HS-5 (cell line): Measurements from ENCODE around the gene OR2S2.
"Not testable (repeated sequence)": the region's sequence is repeated elsewhere in the genome, so short reads cannot be mapped to it uniquely, and the experiment has no call there.

ENCODE experiments used
- DNase-seq: peaks from one replicate; pipeline ENCODE4 v3.0.0-alpha.2; 2012; ENCODE audit warnings: low read depth

Gene OR2S2

DNA sequence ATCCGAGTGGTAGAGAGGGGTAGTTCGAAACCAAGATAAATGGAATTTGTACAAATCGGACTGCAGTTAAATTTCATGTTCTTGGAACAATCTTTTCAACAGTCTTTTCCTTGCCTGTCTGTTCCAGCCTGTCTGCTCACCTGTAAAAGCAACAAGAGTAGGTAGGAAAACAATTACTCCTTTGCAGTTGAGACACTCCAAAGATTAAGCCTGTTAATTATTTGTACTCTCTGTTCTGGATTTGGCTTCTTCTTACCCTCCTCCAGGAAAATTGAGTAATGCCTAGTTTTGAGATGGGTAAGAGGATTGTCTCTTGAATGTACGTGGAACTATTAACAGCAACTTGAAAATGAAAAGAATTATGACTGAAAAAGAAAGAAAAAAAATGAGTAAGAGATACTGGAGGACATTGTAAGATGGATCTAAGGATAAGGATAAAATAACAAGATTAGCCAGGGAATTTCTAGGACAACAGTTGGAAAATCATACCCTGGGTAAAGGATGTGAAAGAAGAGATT is 24.3 kb downstream of the OR2S2 start:
- no peak for DNase-seq

GRCh38 chr9:35932735-35933134 is 25.2 kb downstream of the OR2S2 start:
- DNase-seq, result no peak

DNA sequence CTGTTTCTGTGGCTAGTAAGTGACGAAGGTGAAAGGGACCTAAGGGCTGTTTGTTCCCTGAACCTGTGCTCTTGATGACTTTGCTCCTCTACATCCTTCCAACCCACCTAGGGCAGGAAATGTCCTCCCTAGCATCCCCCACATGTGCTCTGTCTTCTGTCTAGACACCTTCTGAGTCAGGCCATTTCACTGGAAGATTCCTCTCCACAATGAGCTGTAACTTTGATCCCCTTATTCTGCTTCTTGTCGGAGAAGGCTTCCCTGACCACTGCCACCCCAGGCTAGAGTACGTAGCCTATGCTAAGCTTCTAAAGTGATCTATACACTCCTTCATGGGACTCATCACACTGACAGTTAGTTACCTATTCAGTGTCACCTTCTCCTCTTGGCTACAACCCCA is 27.0 kb downstream of the OR2S2 start:
- DNase-seq, result no peak

- DNase-seq, result no peak
Observed at GRCh38 chr9:35930521-35930920, 27.4 kb downstream of the OR2S2 start.

GRCh38 chr9:35929453-35929718 is 28.6 kb downstream of the OR2S2 start:
- DNase-seq, result no peak

- no peak for DNase-seq
Observed at GRCh38 chr9:35928591-35929452, 29.1 kb downstream of the OR2S2 start.

DNA sequence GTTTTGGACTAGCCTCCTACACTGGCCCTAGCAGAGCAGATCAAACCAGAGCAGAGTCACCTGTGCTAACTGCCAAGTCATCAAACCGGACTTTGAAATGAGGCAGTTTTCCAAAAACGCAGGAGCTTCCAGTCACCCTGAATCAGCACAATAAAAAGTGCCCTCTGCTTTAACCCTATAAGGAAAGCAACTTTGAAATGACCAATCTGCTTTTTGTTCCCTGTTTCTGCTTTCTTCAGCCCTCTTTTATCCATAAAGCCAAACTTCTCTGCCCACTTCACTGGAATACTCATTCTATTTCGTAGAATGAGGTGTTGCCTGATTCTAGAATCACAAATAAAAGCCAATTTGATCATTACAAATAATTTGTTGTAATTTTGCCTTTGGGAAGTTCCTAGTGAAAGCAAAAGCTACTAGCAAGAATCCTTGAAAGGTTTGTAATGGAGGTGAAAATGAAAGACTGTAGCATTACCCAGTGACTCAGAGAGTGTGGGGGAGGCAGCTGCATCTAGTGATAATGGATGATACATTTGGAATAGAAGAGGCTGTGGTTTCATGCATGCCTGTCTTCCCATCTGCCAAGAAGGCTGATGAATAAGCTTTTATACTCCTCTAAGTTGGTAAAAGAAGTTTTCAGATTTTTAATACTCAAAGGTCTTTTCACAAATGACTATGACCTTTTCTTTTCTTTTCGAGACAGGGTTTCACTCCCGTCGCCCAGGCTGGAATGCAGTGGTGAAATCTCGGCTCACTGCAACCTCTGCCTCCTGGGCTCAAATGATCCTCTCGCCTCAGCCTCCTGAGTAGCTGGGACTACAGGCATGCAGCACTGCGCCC is 33.8 kb downstream of the OR2S2 start:
- DNase-seq, result peak; percentile 91

DNA sequence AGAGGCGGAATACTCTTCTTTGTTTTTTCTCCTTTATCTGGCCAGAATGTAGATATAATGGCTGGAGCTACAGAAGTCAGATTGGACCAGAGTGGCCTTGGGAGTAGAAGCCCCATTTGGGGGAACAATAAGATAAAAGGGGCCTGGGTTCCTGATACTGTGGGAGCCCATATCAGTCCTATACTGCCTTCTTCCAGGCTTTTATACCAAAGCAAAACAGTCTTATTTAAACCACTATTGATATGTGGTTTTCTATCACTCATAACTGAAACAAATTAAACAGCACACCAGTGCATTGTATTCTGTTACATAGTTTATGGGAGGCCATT is 34.4 kb downstream of the OR2S2 start:
- no peak for DNase-seq

GRCh38 chr9:35920051-35920620 is 37.8 kb downstream of the OR2S2 start:
- DNase-seq, result no peak

DNA sequence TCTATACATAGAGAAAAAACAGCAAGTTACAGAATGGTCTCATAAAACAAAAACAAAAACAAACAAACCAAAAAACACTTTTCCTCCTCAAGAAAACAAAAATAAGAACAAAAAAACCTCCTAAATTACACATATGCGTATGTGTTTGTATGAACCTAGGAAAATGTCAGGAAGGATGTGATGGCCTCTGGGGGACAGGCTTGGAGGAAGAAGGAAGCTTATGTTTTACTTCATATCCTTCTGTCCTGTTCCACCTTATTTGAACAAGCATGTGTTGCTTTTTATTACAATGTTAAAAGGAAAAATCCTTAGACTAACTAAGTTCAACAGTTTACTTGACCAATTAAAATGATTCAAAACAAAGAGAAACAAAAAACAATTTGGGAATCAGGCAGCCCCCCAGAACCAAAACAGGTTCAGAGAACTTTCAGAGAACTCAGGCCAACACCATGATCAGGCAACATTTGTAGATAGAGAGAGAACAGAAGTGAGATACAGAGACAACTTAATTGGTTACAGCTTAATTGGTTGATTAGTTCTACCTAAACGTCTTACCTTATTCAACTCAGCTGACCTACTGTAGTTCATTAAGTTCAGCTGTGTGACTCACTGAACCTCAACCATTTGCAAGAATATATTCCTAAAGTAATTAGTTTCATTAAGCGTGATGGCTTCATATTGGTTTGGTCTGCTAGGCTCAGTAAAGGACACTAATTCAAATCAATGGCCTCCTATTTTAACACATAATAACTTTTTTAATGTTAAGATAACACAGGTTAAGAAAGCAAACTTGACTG is 38.5 kb downstream of the OR2S2 start:
- no peak for DNase-seq

GRCh38 chr9:35918780-35919179 is 39.2 kb downstream of the OR2S2 start:
- DNase-seq, result no peak

GRCh38 chr9:35917261-35917660 is 40.7 kb downstream of the OR2S2 start:
- DNase-seq, result no peak

- no peak for DNase-seq
Observed at GRCh38 chr9:35915681-35916294, 42.2 kb downstream of the OR2S2 start.

- DNase-seq, result no peak
Observed at GRCh38 chr9:35914301-35914807, 43.6 kb downstream of the OR2S2 start.

DNA sequence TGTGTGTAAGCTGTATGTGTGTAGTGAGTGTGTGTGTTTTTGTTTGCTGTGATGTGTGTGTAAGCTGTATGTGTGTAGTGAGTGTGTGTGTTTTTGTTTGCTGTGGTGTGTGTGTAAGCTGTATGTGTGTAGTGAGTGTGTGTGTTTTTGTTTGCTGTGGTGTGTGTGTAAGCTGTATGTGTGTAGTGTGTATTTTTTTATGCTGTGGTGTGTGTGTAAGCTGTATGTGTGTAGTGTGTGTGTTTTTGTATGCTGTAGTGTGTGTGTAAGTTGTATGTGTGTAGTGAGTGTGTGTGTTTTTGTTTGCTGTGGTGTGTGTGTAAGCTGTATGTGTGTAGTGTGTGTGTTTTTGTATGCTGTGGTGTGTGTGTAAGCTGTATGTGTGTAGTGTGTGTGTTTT is 44.5 kb downstream of the OR2S2 start:
- not testable (repeated sequence) for DNase-seq

- DNase-seq, result no peak
Observed at GRCh38 chr9:35912791-35913400, 45.1 kb downstream of the OR2S2 start.

- no peak for DNase-seq
Observed at GRCh38 chr9:35911690-35912089, 46.3 kb downstream of the OR2S2 start.

- DNase-seq, result no peak
Observed at GRCh38 chr9:35910613-35911359, 47.2 kb downstream of the OR2S2 start.

DNA sequence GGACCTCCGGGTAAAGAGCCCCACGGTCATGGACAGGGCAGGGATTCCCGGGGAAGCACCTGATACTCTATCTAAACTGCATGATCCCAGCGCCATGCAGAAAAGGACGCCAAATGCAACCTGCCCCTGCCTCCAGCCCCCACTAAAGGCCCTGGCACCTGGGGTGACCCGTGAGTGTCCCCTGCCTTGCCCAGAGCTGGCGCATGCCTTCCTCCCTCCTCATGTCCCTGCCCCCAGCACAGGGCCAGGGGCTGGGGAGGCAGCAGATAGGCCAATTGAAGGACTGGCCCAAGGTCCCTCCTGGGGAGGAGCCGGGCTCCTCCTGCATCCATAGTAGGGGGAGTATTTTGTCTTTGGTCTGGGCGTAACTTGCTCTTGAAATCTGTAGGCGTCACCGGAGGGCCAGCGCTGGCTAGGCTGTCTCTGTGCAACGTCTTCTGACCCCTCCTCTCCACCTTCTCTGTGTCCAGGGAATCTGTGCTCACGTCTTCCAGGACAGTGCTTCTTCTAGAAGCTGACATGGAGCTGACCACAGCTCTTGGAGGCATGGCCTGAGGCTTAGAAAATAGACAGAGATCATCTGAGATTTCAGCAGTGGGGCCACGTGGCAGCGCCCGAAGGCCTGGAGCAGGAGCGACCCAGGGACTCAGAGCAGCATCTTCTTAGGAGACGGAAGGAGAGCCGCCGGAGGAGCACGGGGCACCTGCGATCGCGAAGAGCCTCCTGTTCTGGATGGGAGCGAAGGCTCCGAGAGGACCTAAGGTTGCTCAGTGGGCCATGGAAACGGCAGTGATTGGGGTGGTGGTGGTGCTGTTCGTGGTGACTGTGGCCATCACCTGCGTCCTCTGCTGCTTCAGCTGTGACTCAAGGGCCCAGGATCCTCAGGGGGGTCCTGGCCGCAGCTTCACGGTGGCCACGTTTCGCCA is 48.0 kb downstream of the OR2S2 start:
- no peak for DNase-seq
